DND-41 (cell line): Measurements from ENCODE around the gene KLHL17.

Experiments
- CTCF ChIP-seq: IDR thresholded peaks from 2 replicates; pipeline ENCODE4 v1.5.1; 2012; ENCODE audit warnings: borderline replicate concordance, low read length, moderate library complexity, mild to moderate bottlenecking; ENCODE audit not compliant: poor library complexity, severe bottlenecking; ENCODE audit errors: extremely low read depth
- EZH2 ChIP-seq: IDR thresholded peaks from 3 replicates; pipeline ENCODE4 v1.6.1; 2012; ENCODE audit warnings: borderline replicate concordance, low read depth, mild to moderate bottlenecking, moderate library complexity, low read length, inconsistent platforms; ENCODE audit not compliant: severe bottlenecking

- TF ChIP-seq CTCF = no peak
- TF ChIP-seq EZH2 = no peak
Observed at GRCh38 chr1:964691-965525, 4.5 kb downstream of the KLHL17 start.
